WTC11 (cell line): Measurements from ENCODE around the gene WWP2.

Source experiments
- CTCF ChIP-seq: fragments of 200-600 bp; IDR thresholded peaks from 2 replicates; pipeline ENCODE4 v1.8.0; 2022; ENCODE audit warnings: antibody characterized with exemption
- FOXJ3 ChIP-seq: sonication (generic); formaldehyde crosslinking; IDR thresholded peaks from 2 replicates; pipeline ENCODE4 v1.9.0; 2021; ENCODE audit warnings: missing genetic modification reagents, mild to moderate bottlenecking, borderline replicate concordance
- NFYB ChIP-seq: sonication (generic); formaldehyde crosslinking; conservative IDR thresholded peaks from 2 replicates; pipeline ENCODE4 v1.8.0; 2022; ENCODE audit warnings: low read depth, missing genetic modification reagents
- TP53 ChIP-seq: sonication (generic); formaldehyde crosslinking; IDR thresholded peaks from 2 replicates; pipeline ENCODE4 v1.8.1; 2023; ENCODE audit warnings: mild to moderate bottlenecking, missing genetic modification reagents

GRCh38 chr16:69754469-69755310 is 7.4 kb upstream of the WWP2 start, which contains the start of gene NOB1:
- TF ChIP-seq CTCF (peak; percentile 94), TP53 (CRISPR knock-in tag) (no peak), NFYB (CRISPR knock-in tag) (no peak), FOXJ3 (CRISPR knock-in tag) (no peak)
